ENCODE results near the gene POLA1. TPM values are rescaled to one million over a fixed set of nuclear protein-coding genes. Genes with fewer than 3 reads are reported as not detected.

POLA1 gene
- total and polyA plus RNA-seq, 7 donors = 1.8 to 15.0 (median 11.4) TPM

DNA sequence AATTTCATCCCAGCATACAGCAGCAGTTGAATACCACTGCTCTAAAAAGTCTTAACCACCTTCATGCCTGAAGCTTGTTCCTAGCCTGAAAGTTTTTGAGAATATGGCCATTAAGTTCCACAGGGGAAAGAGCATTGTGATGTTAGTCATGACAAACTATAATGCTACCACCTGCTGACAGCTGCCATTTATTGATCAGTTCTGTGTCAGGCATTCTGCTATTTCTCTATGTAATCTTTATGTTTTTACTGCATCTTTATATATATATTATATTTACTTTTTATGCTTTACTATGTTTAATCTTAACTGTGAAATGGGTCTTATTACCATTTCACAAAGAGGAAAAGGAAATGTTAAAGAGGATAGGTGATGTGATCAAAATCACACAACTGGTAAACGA is 268.1 kb downstream of the POLA1 start:
- no peak for TF ChIP-seq POLR2A (IDR thresholded peaks at IDR 0.05)
- TF ChIP-seq, protein P1, sequence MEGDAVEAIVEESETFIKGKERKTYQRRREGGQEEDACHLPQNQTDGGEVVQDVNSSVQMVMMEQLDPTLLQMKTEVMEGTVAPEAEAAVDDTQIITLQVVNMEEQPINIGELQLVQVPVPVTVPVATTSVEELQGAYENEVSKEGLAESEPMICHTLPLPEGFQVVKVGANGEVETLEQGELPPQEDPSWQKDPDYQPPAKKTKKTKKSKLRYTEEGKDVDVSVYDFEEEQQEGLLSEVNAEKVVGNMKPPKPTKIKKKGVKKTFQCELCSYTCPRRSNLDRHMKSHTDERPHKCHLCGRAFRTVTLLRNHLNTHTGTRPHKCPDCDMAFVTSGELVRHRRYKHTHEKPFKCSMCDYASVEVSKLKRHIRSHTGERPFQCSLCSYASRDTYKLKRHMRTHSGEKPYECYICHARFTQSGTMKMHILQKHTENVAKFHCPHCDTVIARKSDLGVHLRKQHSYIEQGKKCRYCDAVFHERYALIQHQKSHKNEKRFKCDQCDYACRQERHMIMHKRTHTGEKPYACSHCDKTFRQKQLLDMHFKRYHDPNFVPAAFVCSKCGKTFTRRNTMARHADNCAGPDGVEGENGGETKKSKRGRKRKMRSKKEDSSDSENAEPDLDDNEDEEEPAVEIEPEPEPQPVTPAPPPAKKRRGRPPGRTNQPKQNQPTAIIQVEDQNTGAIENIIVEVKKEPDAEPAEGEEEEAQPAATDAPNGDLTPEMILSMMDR (IDR thresholded peaks at IDR 0.05) = no peak
- TF ChIP-seq POLR2AphosphoS5 (IDR thresholded peaks at IDR 0.05) = no peak
- TF ChIP-seq EP300 (IDR thresholded peaks at IDR 0.05) = no peak
- WGBS, 2 donors = 27 to 76% methylated on average over 1 of the region's 1 CpG

DNA sequence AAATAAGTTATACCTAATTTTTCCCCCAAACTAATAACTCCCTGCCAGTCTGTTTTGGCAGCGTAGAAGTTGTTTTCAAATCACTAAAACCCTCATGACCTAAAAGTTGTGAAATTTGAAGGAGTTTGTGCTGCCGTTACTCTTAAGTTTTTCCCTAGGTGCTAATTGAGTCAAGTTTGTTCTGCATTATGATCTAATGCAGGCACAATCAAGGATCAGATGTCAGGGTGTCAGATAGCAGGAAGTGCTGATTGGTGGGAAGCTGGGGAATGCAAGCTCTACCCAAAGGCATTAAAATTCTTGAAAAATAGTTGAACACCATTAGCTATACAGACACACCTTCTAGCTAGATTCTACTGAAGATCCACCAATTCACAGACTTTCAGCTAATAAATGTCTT is 270.1 kb downstream of the POLA1 start:
- WGBS, 2 donors = 87 to 96% methylated on average over 2 of the region's 2 CpGs

More for the DNA sequence above, 268.1 kb downstream of the POLA1 start:
- no peaks in the 10 kb centered on the region for H3K27me3 ChIP-seq
- no peak overlapping the region for H3K27ac ChIP-seq
- no peaks in the 10 kb centered on the region for H3K4me1 ChIP-seq
- DNase-seq = no peak
- intact Hi-C loops (cut with DNase I) = no loop called here
- no peak overlapping the region for H3K4me3 ChIP-seq
- H3K9me3 ChIP-seq = no peaks in the 10 kb centered on the region
- no peaks in the 10 kb centered on the region for H3K36me3 ChIP-seq

DNA sequence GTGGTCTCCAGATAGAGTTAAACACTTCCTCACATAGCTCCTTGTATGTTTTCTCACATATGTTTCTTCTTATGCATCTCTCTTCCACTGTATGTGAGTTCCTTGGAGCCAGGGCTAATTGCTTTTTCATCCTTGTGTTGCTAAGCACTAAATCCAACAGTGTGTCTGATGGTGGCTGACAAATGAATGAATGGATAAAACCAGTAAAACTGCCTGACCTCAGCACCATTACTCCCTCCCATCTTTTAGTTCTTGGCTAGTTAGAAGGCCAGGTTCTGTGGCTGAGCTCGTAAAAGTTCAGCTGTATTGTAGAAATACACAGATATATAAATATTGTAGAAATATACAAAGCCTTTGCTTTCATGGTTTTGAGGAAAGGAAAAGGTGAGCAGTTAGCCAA is 271.7 kb downstream of the POLA1 start:
- no peak for DNase-seq
- H3K9me3 ChIP-seq = no peaks in the 10 kb centered on the region
- 78 to 88% methylated on average over 1 of the region's 1 CpG for WGBS, 2 donors
- H3K4me3 ChIP-seq = no peak overlapping the region
- H3K36me3 ChIP-seq = no peaks in the 10 kb centered on the region
- H3K27me3 ChIP-seq = no peaks in the 10 kb centered on the region
- no peak overlapping the region for H3K27ac ChIP-seq
- TF ChIP-seq EP300 (IDR thresholded peaks at IDR 0.05) = no peak
- TF ChIP-seq POLR2AphosphoS5 (IDR thresholded peaks at IDR 0.05) = no peak
- TF ChIP-seq POLR2A (IDR thresholded peaks at IDR 0.05) = no peak
- TF ChIP-seq, protein P1 (IDR thresholded peaks at IDR 0.05) = no peak
- intact Hi-C loops (cut with DNase I) = no loop called here
- H3K4me1 ChIP-seq = no peaks in the 10 kb centered on the region

More for the DNA sequence above, 270.1 kb downstream of the POLA1 start:
- Histone ChIP-seq H3K9me3 (no peaks in the 10 kb centered on the region), H3K27me3 (no peaks in the 10 kb centered on the region), H3K27ac (no peak overlapping the region), H3K36me3 (no peaks in the 10 kb centered on the region), H3K4me1 (no peaks in the 10 kb centered on the region), H3K4me3 (no peak overlapping the region)
- intact Hi-C loops (cut with DNase I) = no loop called here
- TF ChIP-seq, protein P1 (IDR thresholded peaks at IDR 0.05) = no peak
- TF ChIP-seq POLR2AphosphoS5 (IDR thresholded peaks at IDR 0.05) (no peak), EP300 (IDR thresholded peaks at IDR 0.05) (no peak), POLR2A (IDR thresholded peaks at IDR 0.05) (no peak)
- no peak for DNase-seq

DNA sequence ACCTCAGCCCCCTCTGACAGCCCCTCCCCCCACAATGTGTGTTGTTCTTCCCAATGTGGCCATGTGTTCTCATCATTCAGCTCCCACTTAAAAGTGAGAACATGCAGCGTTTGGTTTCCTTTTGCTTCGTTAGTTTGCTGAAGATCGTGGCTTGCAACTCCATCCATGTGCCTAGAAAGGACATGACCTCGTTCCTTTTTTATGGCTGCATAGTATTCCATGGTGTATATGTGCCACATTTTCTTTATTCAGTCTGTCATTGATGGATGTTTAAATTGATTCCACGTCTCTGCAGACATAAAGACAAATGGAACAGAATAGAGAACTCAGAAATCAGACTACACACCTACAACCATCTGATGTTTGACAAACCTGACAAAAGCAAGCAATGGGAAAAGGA is 276.1 kb downstream of the POLA1 start:
- TF ChIP-seq POLR2AphosphoS5 (IDR thresholded peaks at IDR 0.05) = no peak
- TF ChIP-seq, protein P1 (IDR thresholded peaks at IDR 0.05) = no peak
- no peak for TF ChIP-seq POLR2A (IDR thresholded peaks at IDR 0.05)
- no peak for TF ChIP-seq EP300 (IDR thresholded peaks at IDR 0.05)
- H3K4me3 ChIP-seq = no peak overlapping the region
- intact Hi-C loops (cut with DNase I) = no loop called here
- H3K27ac ChIP-seq = no peak overlapping the region
- H3K9me3 ChIP-seq = no peaks in the 10 kb centered on the region
- 98% methylated on average over 5 of the region's 5 CpGs for WGBS, 2 donors
- H3K36me3 ChIP-seq = no peaks in the 10 kb centered on the region
- peaks cover 0 to 4% (median 0%) of the 10 kb centered on the region in 3 donors for H3K27me3 ChIP-seq
- no peaks in the 10 kb centered on the region for H3K4me1 ChIP-seq
- no peak for DNase-seq

DNA sequence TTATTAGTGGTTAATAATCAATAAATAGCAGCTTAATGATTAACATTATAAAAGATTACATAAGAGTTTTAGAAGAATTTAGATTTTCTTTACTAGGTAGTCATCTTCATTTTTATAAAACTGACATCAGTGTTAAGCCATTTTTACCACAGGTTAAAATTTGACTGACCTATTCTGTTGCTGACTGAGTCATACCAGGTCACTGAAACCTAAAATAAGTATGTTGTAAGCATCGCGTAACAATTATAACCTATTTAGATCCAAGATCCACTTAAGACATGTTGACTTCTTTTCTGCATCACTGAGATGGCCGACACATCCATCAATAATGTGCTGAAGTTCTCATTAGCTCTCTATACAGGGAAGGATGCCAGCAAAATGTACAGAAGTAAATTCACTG is 285.4 kb downstream of the POLA1 start:
- H3K27ac ChIP-seq = no peak overlapping the region
- H3K36me3 ChIP-seq = no peaks in the 10 kb centered on the region
- no peaks in the 10 kb centered on the region for H3K27me3 ChIP-seq
- intact Hi-C loops (cut with DNase I) = no loop called here
- no peaks in the 10 kb centered on the region for H3K9me3 ChIP-seq
- H3K4me1 ChIP-seq = no peaks in the 10 kb centered on the region
- no peak for DNase-seq
- H3K4me3 ChIP-seq = no peak overlapping the region
- TF ChIP-seq POLR2AphosphoS5 (IDR thresholded peaks at IDR 0.05) (no peak), EP300 (IDR thresholded peaks at IDR 0.05) (no peak), POLR2A (IDR thresholded peaks at IDR 0.05) (no peak)
- TF ChIP-seq, protein P1 (IDR thresholded peaks at IDR 0.05) = no peak
- 95 to 98% methylated on average over 3 of the region's 3 CpGs for WGBS, 2 donors
